ENCODE results near the gene CD79A.

The CD79A gene

DNA sequence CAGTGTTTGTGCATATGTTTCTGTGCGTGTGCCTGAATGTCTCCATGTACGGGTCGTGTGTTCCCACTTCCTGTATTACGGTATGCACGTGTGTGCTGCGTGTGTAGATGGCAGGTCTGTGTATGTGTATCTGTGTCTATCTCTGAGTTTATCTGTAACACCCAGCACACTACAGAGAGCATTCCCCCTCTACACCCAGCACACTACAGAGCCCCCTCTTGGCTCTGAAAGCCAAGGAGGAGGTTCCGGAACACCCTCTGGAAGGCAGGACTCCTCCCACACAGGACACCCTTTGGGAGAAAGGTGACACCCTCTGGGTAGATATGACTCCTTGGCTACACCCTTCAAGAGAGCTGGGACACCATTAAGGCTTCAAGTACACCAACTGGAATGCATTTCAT lies 53.2 kb downstream of the CD79A start:
- TF ChIP-seq, protein P1, sequence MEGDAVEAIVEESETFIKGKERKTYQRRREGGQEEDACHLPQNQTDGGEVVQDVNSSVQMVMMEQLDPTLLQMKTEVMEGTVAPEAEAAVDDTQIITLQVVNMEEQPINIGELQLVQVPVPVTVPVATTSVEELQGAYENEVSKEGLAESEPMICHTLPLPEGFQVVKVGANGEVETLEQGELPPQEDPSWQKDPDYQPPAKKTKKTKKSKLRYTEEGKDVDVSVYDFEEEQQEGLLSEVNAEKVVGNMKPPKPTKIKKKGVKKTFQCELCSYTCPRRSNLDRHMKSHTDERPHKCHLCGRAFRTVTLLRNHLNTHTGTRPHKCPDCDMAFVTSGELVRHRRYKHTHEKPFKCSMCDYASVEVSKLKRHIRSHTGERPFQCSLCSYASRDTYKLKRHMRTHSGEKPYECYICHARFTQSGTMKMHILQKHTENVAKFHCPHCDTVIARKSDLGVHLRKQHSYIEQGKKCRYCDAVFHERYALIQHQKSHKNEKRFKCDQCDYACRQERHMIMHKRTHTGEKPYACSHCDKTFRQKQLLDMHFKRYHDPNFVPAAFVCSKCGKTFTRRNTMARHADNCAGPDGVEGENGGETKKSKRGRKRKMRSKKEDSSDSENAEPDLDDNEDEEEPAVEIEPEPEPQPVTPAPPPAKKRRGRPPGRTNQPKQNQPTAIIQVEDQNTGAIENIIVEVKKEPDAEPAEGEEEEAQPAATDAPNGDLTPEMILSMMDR (IDR thresholded peaks at IDR 0.05; ENCODE audit: extremely low read depth, missing control alignments) = no peak
- DNase-seq (ENCODE audit: low spot score) = no peak
